Stimulated activated CD4-positive, alpha-beta T cell treated with anti-CD3 and anti-CD28 coated beads, Interleukin-4, amount 100 ng/mL, for 4 hours (primary cell): Measurements from ENCODE around the gene FIG4.
"Not testable (repeated sequence)": the region's sequence is repeated elsewhere in the genome, so short reads cannot be mapped to it uniquely, and the experiment has no call there.

Source experiments
- DNase-seq, 2 experiments: peaks; one replicate each; pipeline ENCODE4 v3.0.0-alpha.2; 2020

FIG4 gene

GRCh38 chr6:109861946-109862345, 170.8 kb downstream of the FIG4 start:
- DNase-seq, result no peak

GRCh38 chr6:109864050-109864449, 173.0 kb downstream of the FIG4 start:
- no peak for DNase-seq

- DNase-seq, result no peak
These were observed 174.9 kb downstream of the FIG4 start for GRCh38 chr6:109865968-109866367.

- no peak for DNase-seq
These were observed 176.2 kb downstream of the FIG4 start for GRCh38 chr6:109867009-109867969.

GRCh38 chr6:109867970-109868358, 176.9 kb downstream of the FIG4 start:
- DNase-seq, result no peak

GRCh38 chr6:109869398-109870088, 178.4 kb downstream of the FIG4 start:
- not testable (repeated sequence) for DNase-seq

- DNase-seq, result no peak
These were observed 179.0 kb downstream of the FIG4 start for GRCh38 chr6:109870089-109870410.

GRCh38 chr6:109872549-109872948, 181.5 kb downstream of the FIG4 start:
- DNase-seq, result no peak

GRCh38 chr6:109872968-109873545, 182.0 kb downstream of the FIG4 start:
- no peak for DNase-seq

- DNase-seq, result no peak
These were observed 183.0 kb downstream of the FIG4 start for GRCh38 chr6:109874086-109874485.

GRCh38 chr6:109874621-109875020, 183.5 kb downstream of the FIG4 start:
- no peak for DNase-seq
